Measurements from ENCODE around the gene GNAI3.
A peak's percentile ranks its signal among the peaks of the same experiment; 100 is the strongest.

The GNAI3 gene

GRCh38 chr1:109548321-109549267 lies at the start of gene GNAI3:
Gene GNAI3, plus strand, starts transcription at chr1:109548615. Its CDS starts 106 bp downstream, at chr1:109548721.
- DNase-seq (ENCODE audit: low read depth in 2 of 2): peak; percentile 86 to 93

- DNase-seq (ENCODE audit: low read depth in 2 of 2): no peak
These were observed 49.3 kb upstream of the GNAI3 start for GRCh38 chr1:109499081-109499480.

- peak in 1 of 2 donors; percentile 23 for DNase-seq (ENCODE audit: low read depth in 2 of 2)
These were observed 48.5 kb upstream of the GNAI3 start for GRCh38 chr1:109499661-109500536.

- no peak for DNase-seq (ENCODE audit: low read depth in 2 of 2)
These were observed 47.5 kb upstream of the GNAI3 start for GRCh38 chr1:109500941-109501381.

- no peak for DNase-seq (ENCODE audit: low read depth in 2 of 2)
These were observed 46.6 kb upstream of the GNAI3 start for GRCh38 chr1:109501644-109502363.

- no peak for DNase-seq (ENCODE audit: low read depth in 2 of 2)
These were observed 46.0 kb upstream of the GNAI3 start for GRCh38 chr1:109502364-109502851.

GRCh38 chr1:109503935-109504334 lies 44.5 kb upstream of the GNAI3 start:
- DNase-seq (ENCODE audit: low read depth in 2 of 2): no peak

GRCh38 chr1:109504974-109505373 lies 43.4 kb upstream of the GNAI3 start:
- no peak for DNase-seq (ENCODE audit: low read depth in 2 of 2)

- no peak for DNase-seq (ENCODE audit: low read depth in 2 of 2)
These were observed 40.2 kb upstream of the GNAI3 start for GRCh38 chr1:109508001-109508872.

- no peak for DNase-seq (ENCODE audit: low read depth in 2 of 2)
These were observed 39.6 kb upstream of the GNAI3 start for GRCh38 chr1:109508873-109509175.

- DNase-seq (ENCODE audit: low read depth in 2 of 2): peak in 1 of 2 donors; percentile 41
These were observed 39.0 kb upstream of the GNAI3 start, which contains the start of gene AMIGO1 for GRCh38 chr1:109509176-109510134. Gene AMIGO1, minus strand, starts transcription at chr1:109509727. Its CDS starts 815 bp downstream, at chr1:109508912.

- DNase-seq (ENCODE audit: low read depth in 2 of 2): no peak
These were observed 35.2 kb upstream of the GNAI3 start for GRCh38 chr1:109513110-109513710.

GRCh38 chr1:109514846-109515245 lies 33.6 kb upstream of the GNAI3 start:
- DNase-seq (ENCODE audit: low read depth in 2 of 2): no peak

GRCh38 chr1:109516872-109517271 lies 31.5 kb upstream of the GNAI3 start:
- DNase-seq (ENCODE audit: low read depth in 2 of 2): no peak

GRCh38 chr1:109517337-109517736 lies 31.1 kb upstream of the GNAI3 start:
- no peak for DNase-seq (ENCODE audit: low read depth in 2 of 2)

- DNase-seq (ENCODE audit: low read depth in 2 of 2): no peak
These were observed 27.1 kb upstream of the GNAI3 start for GRCh38 chr1:109521002-109521951.

- no peak for DNase-seq (ENCODE audit: low read depth in 2 of 2)
These were observed 26.4 kb upstream of the GNAI3 start for GRCh38 chr1:109522026-109522425.

GRCh38 chr1:109523706-109524105 lies 24.7 kb upstream of the GNAI3 start:
- DNase-seq (ENCODE audit: low read depth in 2 of 2): no peak
